Measurements from ENCODE around the gene C20orf202.

DNA sequence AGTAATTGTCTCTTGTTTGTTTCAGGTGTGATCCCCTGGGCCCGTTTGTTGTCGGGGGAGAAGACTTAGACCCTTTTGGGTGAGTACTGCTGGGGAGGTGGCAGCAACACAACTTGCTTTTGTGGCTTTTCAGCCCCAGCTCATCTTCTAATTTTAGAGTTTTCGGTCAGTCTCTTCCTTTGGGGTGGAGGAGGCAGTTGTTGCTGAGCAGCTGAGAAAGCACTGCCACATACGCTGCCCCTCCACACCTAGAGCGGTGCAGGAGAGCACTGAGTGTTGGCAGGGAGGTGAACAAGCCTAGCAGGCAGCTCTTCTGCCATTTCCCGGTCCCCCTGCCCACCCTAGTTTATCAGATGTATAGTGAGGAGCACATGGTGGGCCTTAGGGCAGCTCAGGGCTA lies 40.1 kb upstream of the C20orf202 start:
- TF ChIP-seq POLR2AphosphoS5 (IDR thresholded peaks at IDR 0.05) (no peak), POLR2A (IDR thresholded peaks at IDR 0.05) (no peak)
